22Rv1 (cell line): ENCODE data around the gene CALML4.
"Not testable (repeated sequence)": the region's sequence is repeated elsewhere in the genome, so short reads cannot be mapped to it uniquely, and the experiment has no call there.

Source experiments
- H3K27ac ChIP-seq: fragments of 450-650 bp; 2 replicates; pipeline ENCODE4 v1.5.1; 2017
- CTCF ChIP-seq: fragments of 450-650 bp; IDR thresholded peaks from 2 replicates; pipeline ENCODE4 v1.5.1; 2017; ENCODE audit warnings: mild to moderate bottlenecking
- ZFX ChIP-seq: fragments of 450-650 bp; IDR thresholded peaks from 2 replicates; pipeline ENCODE4 v1.6.1; 2017; ENCODE audit warnings: antibody characterized with exemption, borderline replicate concordance

The CALML4 gene

GRCh38 chr15:68177742-68178141, 27.4 kb downstream of the CALML4 start:
- no peak overlapping the region for H3K27ac ChIP-seq
- TF ChIP-seq ZFX, result no peak
- TF ChIP-seq CTCF, result no peak

- no peak overlapping the region for H3K27ac ChIP-seq
These were observed 28.5 kb downstream of the CALML4 start for GRCh38 chr15:68176601-68177000.

GRCh38 chr15:68175526-68175925, 29.6 kb downstream of the CALML4 start:
- no peak for TF ChIP-seq CTCF
- no peak for TF ChIP-seq ZFX
- H3K27ac ChIP-seq, result no peak overlapping the region

More at GRCh38 chr15:68176601-68177000, 28.5 kb downstream of the CALML4 start:
- TF ChIP-seq CTCF (no peak), ZFX (no peak)

- TF ChIP-seq ZFX, result no peak
- TF ChIP-seq CTCF, result no peak
- no peak overlapping the region for H3K27ac ChIP-seq
These were observed 32.0 kb downstream of the CALML4 start for GRCh38 chr15:68173119-68173518.

GRCh38 chr15:68172037-68172436, 33.1 kb downstream of the CALML4 start:
- not testable (repeated sequence) for H3K27ac ChIP-seq

- TF ChIP-seq ZFX (no peak), CTCF (no peak)
- no peak overlapping the region for H3K27ac ChIP-seq
These were observed 38.3 kb downstream of the CALML4 start for GRCh38 chr15:68166847-68167246.

- H3K27ac ChIP-seq, result no peak overlapping the region
- TF ChIP-seq ZFX, result no peak
- TF ChIP-seq CTCF, result no peak
These were observed 41.9 kb downstream of the CALML4 start for GRCh38 chr15:68163191-68163590.

GRCh38 chr15:68158046-68158628, 47.0 kb downstream of the CALML4 start:
- no peak overlapping the region for H3K27ac ChIP-seq
- TF ChIP-seq ZFX (no peak), CTCF (no peak)
